ENCODE measurements around the gene MLIP.

DNA sequence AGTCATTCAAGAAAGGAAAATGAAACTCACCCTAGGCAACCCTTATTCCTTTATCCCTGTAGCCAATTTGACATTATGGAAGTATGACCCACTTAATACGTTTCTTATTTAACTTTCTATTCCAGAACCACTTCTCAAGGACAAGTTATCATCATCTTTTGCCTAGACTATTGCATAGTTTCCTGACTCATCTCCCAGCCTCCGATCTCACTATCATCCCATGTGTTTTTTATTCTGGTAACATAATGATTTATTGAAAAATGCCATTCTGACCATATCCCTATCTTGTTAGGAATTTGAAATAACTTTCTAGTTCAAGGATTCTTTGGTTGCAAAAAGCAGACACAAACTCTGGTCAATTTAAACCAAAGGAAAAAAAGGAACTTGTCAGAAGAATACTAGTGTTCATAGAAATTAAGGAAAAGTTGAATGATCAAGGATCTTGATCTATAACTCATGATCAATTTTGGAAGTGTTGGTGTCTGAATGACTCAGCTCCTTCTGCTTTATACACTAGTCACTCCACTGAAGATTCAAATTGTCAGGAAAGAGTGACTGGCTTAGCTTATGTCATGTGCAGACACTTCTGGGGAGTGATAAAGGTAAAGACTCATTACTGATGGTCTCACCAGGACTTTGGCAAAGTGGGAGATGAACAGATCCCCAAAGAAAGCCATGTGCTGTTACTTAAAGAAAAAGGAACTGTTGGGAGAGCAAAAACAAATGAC, 188.5 kb downstream of the MLIP start:
- TF ChIP-seq POLR2AphosphoS5 (IDR thresholded peaks at IDR 0.05; ENCODE audit: low read depth, low read length) (no peak), SIN3A (IDR thresholded peaks at IDR 0.05; ENCODE audit: borderline replicate concordance, insufficient read depth, low read depth, low read length) (no peak), TCF7L2 (IDR thresholded peaks at IDR 0.05; ENCODE audit: low read depth, low read length) (no peak)
- TF ChIP-seq, protein P1, sequence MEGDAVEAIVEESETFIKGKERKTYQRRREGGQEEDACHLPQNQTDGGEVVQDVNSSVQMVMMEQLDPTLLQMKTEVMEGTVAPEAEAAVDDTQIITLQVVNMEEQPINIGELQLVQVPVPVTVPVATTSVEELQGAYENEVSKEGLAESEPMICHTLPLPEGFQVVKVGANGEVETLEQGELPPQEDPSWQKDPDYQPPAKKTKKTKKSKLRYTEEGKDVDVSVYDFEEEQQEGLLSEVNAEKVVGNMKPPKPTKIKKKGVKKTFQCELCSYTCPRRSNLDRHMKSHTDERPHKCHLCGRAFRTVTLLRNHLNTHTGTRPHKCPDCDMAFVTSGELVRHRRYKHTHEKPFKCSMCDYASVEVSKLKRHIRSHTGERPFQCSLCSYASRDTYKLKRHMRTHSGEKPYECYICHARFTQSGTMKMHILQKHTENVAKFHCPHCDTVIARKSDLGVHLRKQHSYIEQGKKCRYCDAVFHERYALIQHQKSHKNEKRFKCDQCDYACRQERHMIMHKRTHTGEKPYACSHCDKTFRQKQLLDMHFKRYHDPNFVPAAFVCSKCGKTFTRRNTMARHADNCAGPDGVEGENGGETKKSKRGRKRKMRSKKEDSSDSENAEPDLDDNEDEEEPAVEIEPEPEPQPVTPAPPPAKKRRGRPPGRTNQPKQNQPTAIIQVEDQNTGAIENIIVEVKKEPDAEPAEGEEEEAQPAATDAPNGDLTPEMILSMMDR (IDR thresholded peaks at IDR 0.05) = no peak
- TF ChIP-seq, protein P2, sequence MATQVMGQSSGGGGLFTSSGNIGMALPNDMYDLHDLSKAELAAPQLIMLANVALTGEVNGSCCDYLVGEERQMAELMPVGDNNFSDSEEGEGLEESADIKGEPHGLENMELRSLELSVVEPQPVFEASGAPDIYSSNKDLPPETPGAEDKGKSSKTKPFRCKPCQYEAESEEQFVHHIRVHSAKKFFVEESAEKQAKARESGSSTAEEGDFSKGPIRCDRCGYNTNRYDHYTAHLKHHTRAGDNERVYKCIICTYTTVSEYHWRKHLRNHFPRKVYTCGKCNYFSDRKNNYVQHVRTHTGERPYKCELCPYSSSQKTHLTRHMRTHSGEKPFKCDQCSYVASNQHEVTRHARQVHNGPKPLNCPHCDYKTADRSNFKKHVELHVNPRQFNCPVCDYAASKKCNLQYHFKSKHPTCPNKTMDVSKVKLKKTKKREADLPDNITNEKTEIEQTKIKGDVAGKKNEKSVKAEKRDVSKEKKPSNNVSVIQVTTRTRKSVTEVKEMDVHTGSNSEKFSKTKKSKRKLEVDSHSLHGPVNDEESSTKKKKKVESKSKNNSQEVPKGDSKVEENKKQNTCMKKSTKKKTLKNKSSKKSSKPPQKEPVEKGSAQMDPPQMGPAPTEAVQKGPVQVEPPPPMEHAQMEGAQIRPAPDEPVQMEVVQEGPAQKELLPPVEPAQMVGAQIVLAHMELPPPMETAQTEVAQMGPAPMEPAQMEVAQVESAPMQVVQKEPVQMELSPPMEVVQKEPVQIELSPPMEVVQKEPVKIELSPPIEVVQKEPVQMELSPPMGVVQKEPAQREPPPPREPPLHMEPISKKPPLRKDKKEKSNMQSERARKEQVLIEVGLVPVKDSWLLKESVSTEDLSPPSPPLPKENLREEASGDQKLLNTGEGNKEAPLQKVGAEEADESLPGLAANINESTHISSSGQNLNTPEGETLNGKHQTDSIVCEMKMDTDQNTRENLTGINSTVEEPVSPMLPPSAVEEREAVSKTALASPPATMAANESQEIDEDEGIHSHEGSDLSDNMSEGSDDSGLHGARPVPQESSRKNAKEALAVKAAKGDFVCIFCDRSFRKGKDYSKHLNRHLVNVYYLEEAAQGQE (IDR thresholded peaks at IDR 0.05; ENCODE audit: insufficient read depth in 1 of 2, low read depth in 2 of 2, low read length in 1 of 2) = no peak
